NCI-H146 (cell line): Measurements from ENCODE around the gene ATP2B3.

Experiments
- DNase-seq: peaks from one replicate; lab custom pipeline; 2025; lab: John Stamatoyannopoulos, UW

The ATP2B3 gene

GRCh38 chrX:153569475-153569874, 52.0 kb downstream of the ATP2B3 start:
- no peak for DNase-seq

GRCh38 chrX:153571534-153571908, 54.1 kb downstream of the ATP2B3 start:
- no peak for DNase-seq

GRCh38 chrX:153572601-153573000, 55.2 kb downstream of the ATP2B3 start:
- DNase-seq = no peak

- DNase-seq = no peak
These were observed 56.5 kb downstream of the ATP2B3 start for GRCh38 chrX:153573984-153574383.

GRCh38 chrX:153576239-153576870, 58.9 kb downstream of the ATP2B3 start:
- no peak for DNase-seq

- no peak for DNase-seq
These were observed 59.5 kb downstream of the ATP2B3 start for GRCh38 chrX:153576961-153577360.

GRCh38 chrX:153578200-153578835, 60.9 kb downstream of the ATP2B3 start:
- DNase-seq = peak; percentile 17

- no peak for DNase-seq
These were observed 61.4 kb downstream of the ATP2B3 start for GRCh38 chrX:153578889-153579288.

GRCh38 chrX:153580700-153581386, 63.4 kb downstream of the ATP2B3 start:
- no peak for DNase-seq

- peak; percentile 20 for DNase-seq
These were observed 65.5 kb downstream of the ATP2B3 start for GRCh38 chrX:153582896-153583295.

- no peak for DNase-seq
These were observed 66.0 kb downstream of the ATP2B3 start for GRCh38 chrX:153583433-153583832.

GRCh38 chrX:153585827-153586226, 68.4 kb downstream of the ATP2B3 start:
- no peak for DNase-seq

GRCh38 chrX:153587342-153587741, 69.9 kb downstream of the ATP2B3 start:
- no peak for DNase-seq

- no peak for DNase-seq
These were observed 70.8 kb downstream of the ATP2B3 start for GRCh38 chrX:153588021-153588781.

GRCh38 chrX:153588782-153589446, 71.5 kb downstream of the ATP2B3 start:
- DNase-seq = no peak

- DNase-seq = no peak
These were observed 73.8 kb downstream of the ATP2B3 start for GRCh38 chrX:153590961-153591956.

- no peak for DNase-seq
These were observed 74.8 kb downstream of the ATP2B3 start for GRCh38 chrX:153592091-153592833.

- DNase-seq = peak; percentile 16
These were observed 75.7 kb downstream of the ATP2B3 start for GRCh38 chrX:153592966-153593688.

- DNase-seq = no peak
These were observed 76.5 kb downstream of the ATP2B3 start for GRCh38 chrX:153593811-153594500.
